A549 (cell line): Measurements from ENCODE around the gene TPGS1.

Source experiments
- CHD2 ChIP-seq: fragments of 150-350 bp; IDR thresholded peaks from 2 replicates; pipeline ENCODE4 v1.6.1; 2014; ENCODE audit warnings: low read length; ENCODE audit not compliant: partially characterized antibody
- SMC3 ChIP-seq: fragments of >200 bp; sonication (Bioruptor Twin); formaldehyde crosslinking; IDR thresholded peaks from 3 replicates; pipeline ENCODE4 v1.6.1; 2018; ENCODE audit warnings: inconsistent platforms
- TF ChIP-seq, protein P1 (sequence below): fragments of >200 bp; sonication (Bioruptor Twin); formaldehyde crosslinking; IDR thresholded peaks from 3 replicates; pipeline ENCODE4 v1.5.1; 2016

DNA sequence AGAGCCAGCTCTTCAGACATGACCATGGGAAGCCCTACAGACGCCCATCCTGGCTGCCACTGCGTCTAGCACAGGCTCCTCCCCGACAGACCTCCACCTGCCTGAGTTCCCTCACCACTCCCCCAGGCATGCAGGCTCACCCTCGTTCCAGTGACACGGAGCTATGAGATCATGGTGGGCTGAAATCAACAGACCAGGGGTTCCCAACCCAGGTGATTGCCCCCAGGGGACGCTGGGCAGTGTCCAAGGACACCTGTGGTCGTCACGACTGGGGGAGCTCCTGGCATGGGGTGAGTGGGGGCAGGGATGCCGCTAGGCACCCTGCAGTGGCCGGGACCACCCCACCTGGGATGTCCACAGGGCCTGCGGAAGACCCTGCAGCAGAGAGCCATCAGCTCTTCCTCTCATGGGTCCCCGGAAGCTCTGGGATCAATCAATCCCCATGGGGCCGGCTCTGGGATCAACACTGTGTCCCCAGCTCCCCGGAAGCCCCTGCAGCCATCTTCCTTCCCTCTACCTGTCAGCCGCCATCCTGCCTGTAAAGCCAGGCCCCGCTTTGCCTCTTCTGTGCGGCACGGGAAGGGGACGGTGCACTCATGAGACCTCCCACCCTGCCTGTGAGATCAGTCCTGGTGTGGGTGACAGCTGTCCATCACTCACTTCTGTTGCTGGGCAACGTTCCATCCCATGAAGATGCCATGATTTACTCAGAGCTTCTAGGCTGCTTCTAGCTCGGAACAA, 23.8 kb upstream of the TPGS1 start:
- TF ChIP-seq, protein P1, sequence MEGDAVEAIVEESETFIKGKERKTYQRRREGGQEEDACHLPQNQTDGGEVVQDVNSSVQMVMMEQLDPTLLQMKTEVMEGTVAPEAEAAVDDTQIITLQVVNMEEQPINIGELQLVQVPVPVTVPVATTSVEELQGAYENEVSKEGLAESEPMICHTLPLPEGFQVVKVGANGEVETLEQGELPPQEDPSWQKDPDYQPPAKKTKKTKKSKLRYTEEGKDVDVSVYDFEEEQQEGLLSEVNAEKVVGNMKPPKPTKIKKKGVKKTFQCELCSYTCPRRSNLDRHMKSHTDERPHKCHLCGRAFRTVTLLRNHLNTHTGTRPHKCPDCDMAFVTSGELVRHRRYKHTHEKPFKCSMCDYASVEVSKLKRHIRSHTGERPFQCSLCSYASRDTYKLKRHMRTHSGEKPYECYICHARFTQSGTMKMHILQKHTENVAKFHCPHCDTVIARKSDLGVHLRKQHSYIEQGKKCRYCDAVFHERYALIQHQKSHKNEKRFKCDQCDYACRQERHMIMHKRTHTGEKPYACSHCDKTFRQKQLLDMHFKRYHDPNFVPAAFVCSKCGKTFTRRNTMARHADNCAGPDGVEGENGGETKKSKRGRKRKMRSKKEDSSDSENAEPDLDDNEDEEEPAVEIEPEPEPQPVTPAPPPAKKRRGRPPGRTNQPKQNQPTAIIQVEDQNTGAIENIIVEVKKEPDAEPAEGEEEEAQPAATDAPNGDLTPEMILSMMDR = no peak
- TF ChIP-seq CHD2 (no peak), SMC3 (no peak)
